Adrenal gland (tissue), 5 donors: ENCODE results near the gene DOK7.

Source experiments
- CTCF ChIP-seq, 6 experiments: fragments of 450-650 bp in 4 of 6; fragments of 200-600 bp in 2 of 6; sonication (generic) in 1 of 6; IDR thresholded peaks; 1 replicate in 5 of 6; 2 replicates in 1 of 6; pipeline versions ENCODE4 v1.5.1 to v1.8.0; 2016 to 2021; ENCODE audit warnings: antibody characterized with exemption in 6 of 6, mild to moderate bottlenecking in 2 of 6, moderate library complexity in 1 of 6
- POLR2A ChIP-seq, 2 donors: fragments of 450-650 bp; IDR thresholded peaks; one replicate each; pipeline ENCODE4 v1.6.1; 2017; ENCODE audit warnings: antibody characterized with exemption in 2 of 2, mild to moderate bottlenecking in 2 of 2, moderate library complexity in 1 of 2
- donor health status: DM: no; HTN: no; CAD: no.

- TF ChIP-seq CTCF (IDR thresholded peaks at IDR 0.05) (no peak), POLR2A (IDR thresholded peaks at IDR 0.05) (no peak)
These were observed 19.6 kb downstream of the DOK7 start for GRCh38 chr4:3482707-3483106.
